ENCODE results near the gene NOP58. TPM values are rescaled to one million over a fixed set of nuclear protein-coding genes. Genes with fewer than 3 reads are reported as not detected.

The NOP58 gene
- total and polyA plus RNA-seq, 2 of the 8 experiments (the other 6 are each of a cell fraction or from before 2014, with no cell fraction given), result 41.5 to 133 TPM

- no peak overlapping the region for H4K5ac ChIP-seq (ENCODE audit: insufficient read length, low read depth, low read length)
- no peak overlapping the region for H3K9ac ChIP-seq (replicated peaks in 1 of 4; ENCODE audit: extremely low read depth in 1 of 4, low read depth in 3 of 4, low read length in 3 of 4)
- H2BK5ac ChIP-seq (ENCODE audit: low read depth, low read length), result no peak overlapping the region
- no peak overlapping the region for H2AK5ac ChIP-seq (ENCODE audit: low read depth, low read length)
- H4K20me1 ChIP-seq (replicated peaks in 1 of 2; ENCODE audit: control insufficient read depth in 1 of 2, insufficient read depth in 2 of 2, low read length in 2 of 2), result peaks cover 0 to 2% of the 10 kb centered on the region in 2 experiments
- ChIA-PET POLR2A (ENCODE audit: partially characterized antibody) (interaction anchor here (0.7 to 1.7 kb wide), 3 partner anchors 10 to 36 kb away, joined by 3 to 5 read pairs (median 4); no protein-coding TSS in a partner anchor), CTCF (ENCODE audit: partially characterized antibody) (interaction anchor here (0.6 to 2.2 kb wide), 2 partner anchors 10 to 27 kb away, joined by 3 to 6 read pairs; no protein-coding TSS in a partner anchor)
- no peak overlapping the region for H2AFZ ChIP-seq (ENCODE audit: low read length)
- H4K8ac ChIP-seq (ENCODE audit: extremely low read depth, insufficient read depth, low read length), result no peak overlapping the region
- no peaks in the 10 kb centered on the region for H3K27me3 ChIP-seq (replicated peaks in 1 of 4; ENCODE audit: control insufficient read depth in 3 of 4, extremely low read depth in 1 of 4, insufficient read depth in 3 of 4, low read length in 3 of 4)
- no peak overlapping the region for H3K4ac ChIP-seq (replicated peaks; ENCODE audit: insufficient read length, low read depth, low read length)
- H2BK12ac ChIP-seq (ENCODE audit: low read depth, low read length), result no peak overlapping the region
- H3K36me3 ChIP-seq (ENCODE audit: control insufficient read depth in 2 of 4, insufficient read depth in 4 of 4, low read length in 3 of 4), result peaks cover 34 to 62% (median 50%) of the 10 kb centered on the region in 4 experiments
- H3K27ac ChIP-seq (ENCODE audit: low read depth, low read length), result no peak overlapping the region; the same call in 1 of the 2 replicates
- no peak overlapping the region for H3K23ac ChIP-seq (ENCODE audit: insufficient read length)
- no peaks in the 10 kb centered on the region for H3K9me3 ChIP-seq (ENCODE audit: insufficient read depth in 2 of 2, low read depth in 1 of 2, low read length in 1 of 2)
- no peak overlapping the region for H4K91ac ChIP-seq (replicated peaks; ENCODE audit: insufficient read length, low read length)
- H3K79me2 ChIP-seq (ENCODE audit: control insufficient read depth in 1 of 2, insufficient read depth in 2 of 2, low read length in 2 of 2), result no peaks in the 10 kb centered on the region; a peak in 2 of 4 replicates
- H2BK15ac ChIP-seq (ENCODE audit: low read length), result no peak overlapping the region
- H3K14ac ChIP-seq (ENCODE audit: insufficient read length), result no peak overlapping the region
- no peak overlapping the region for H3K4me2 ChIP-seq (ENCODE audit: insufficient read depth in 1 of 2, low read depth in 2 of 2, low read length in 2 of 2)
- H3K23me2 ChIP-seq (ENCODE audit: low read depth, low read length), result no peaks in the 10 kb centered on the region
- no peaks in the 10 kb centered on the region for H3K79me1 ChIP-seq (ENCODE audit: low read depth, low read length)
- 93% methylated on average over 3 of the region's 3 CpGs; no CpG with 5 or more reads in 1 of the 2 experiments for WGBS, 2 experiments (ENCODE audit: extremely low coverage in 1 of 2, insufficient coverage in 1 of 2, insufficient read length in 1 of 2, insufficient replicate concordance in 2 of 2, low coverage in 1 of 2, low lambda C conversion rate in 2 of 2, missing lambda C conversion rate in 1 of 2)
- no peak overlapping the region for H2BK120ac ChIP-seq (replicated peaks; ENCODE audit: low read depth, low read length)
- H3K4me3 ChIP-seq (ENCODE audit: extremely low read depth in 1 of 4, insufficient read depth in 2 of 4, low read depth in 3 of 4, low read length in 4 of 4), result no peak overlapping the region
- no peak overlapping the region for H3K56ac ChIP-seq (replicated peaks; ENCODE audit: insufficient read length, low read depth, low read length)
- no peaks in the 10 kb centered on the region for H3K4me1 ChIP-seq (replicated peaks in 1 of 4; ENCODE audit: control insufficient read depth in 3 of 4, insufficient read depth in 4 of 4, low read length in 3 of 4)
- H3K18ac ChIP-seq (ENCODE audit: extremely low read depth, low read length), result no peak overlapping the region
- DNase-seq (ENCODE audit: low read depth in 1 of 2, low spot score in 2 of 2) (peak in 1 of 2 experiments; percentile 34), FAIRE-seq (no peak)
- H2BK20ac ChIP-seq (ENCODE audit: low read length), result no peak overlapping the region
- TF ChIP-seq POU5F1 (IDR thresholded peaks at IDR 0.05; ENCODE audit: low read depth, low read length) (no peak), CTBP2 (IDR thresholded peaks at IDR 0.05; ENCODE audit: borderline replicate concordance, insufficient read depth, insufficient read length, low read length) (no peak), EGR1 (IDR thresholded peaks at IDR 0.05; ENCODE audit: borderline replicate concordance, low read depth, low read length) (no peak), ATF2 (IDR thresholded peaks at IDR 0.05; ENCODE audit: low read length) (no peak)
These were observed 40.5 kb downstream of the NOP58 start for GRCh38 chr2:202306034-202306433.

All from H1 (cell line).